ENCODE measurements around the gene C6orf120.

DNA sequence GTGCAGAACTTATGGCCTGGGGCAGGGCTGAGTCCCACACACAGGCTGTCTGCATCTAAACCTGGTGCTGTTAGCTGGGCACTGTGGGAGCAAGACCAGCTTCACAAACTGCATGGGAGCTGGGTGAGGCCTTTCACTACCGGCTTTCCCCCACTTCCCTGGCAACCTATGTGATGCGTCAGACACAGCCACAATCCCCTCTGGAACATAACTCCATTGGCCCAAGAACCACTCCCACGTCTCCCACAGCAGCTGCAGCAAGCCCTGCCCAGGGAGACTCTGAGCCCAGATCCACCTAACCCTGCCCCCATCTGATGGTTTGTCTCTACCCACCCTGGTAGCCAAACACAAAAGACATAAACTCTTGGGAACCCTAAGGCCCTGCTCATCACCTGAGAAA lies 9.4 kb upstream of the C6orf120 start:
- TF ChIP-seq, protein P1, sequence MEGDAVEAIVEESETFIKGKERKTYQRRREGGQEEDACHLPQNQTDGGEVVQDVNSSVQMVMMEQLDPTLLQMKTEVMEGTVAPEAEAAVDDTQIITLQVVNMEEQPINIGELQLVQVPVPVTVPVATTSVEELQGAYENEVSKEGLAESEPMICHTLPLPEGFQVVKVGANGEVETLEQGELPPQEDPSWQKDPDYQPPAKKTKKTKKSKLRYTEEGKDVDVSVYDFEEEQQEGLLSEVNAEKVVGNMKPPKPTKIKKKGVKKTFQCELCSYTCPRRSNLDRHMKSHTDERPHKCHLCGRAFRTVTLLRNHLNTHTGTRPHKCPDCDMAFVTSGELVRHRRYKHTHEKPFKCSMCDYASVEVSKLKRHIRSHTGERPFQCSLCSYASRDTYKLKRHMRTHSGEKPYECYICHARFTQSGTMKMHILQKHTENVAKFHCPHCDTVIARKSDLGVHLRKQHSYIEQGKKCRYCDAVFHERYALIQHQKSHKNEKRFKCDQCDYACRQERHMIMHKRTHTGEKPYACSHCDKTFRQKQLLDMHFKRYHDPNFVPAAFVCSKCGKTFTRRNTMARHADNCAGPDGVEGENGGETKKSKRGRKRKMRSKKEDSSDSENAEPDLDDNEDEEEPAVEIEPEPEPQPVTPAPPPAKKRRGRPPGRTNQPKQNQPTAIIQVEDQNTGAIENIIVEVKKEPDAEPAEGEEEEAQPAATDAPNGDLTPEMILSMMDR (IDR thresholded peaks at IDR 0.05): no peak
- no peak for TF ChIP-seq POLR2A (IDR thresholded peaks at IDR 0.05)
- no peak for TF ChIP-seq POLR2AphosphoS5 (IDR thresholded peaks at IDR 0.05)
- no peak for TF ChIP-seq EP300 (IDR thresholded peaks at IDR 0.05)

Data from upper lobe of left lung (tissue), 4 donors.